Smooth muscle cell (in vitro differentiated cells): ENCODE data around the gene MTERF4. TPM values are rescaled to one million over a fixed set of nuclear protein-coding genes. Genes with fewer than 3 reads are reported as not detected.

Experiments
- DNase-seq: peaks from one replicate; lab custom pipeline; 2025; ENCODE audit not compliant: unreplicated experiment; lab: John Stamatoyannopoulos, UW
- H2AFZ ChIP-seq: fragments of 200-600 bp; sonication (generic); 2 replicates; pipeline ENCODE4 v1.6.0; 2016; ENCODE audit warnings: antibody characterized with exemption, low read depth, mild to moderate bottlenecking
- H3F3A ChIP-seq: fragments of 200-600 bp; sonication (generic); 2 replicates; pipeline ENCODE4 v1.6.0; 2017; ENCODE audit warnings: antibody characterized with exemption, low read depth
- H3K27ac ChIP-seq: fragments of 200-600 bp; sonication (generic); 2 replicates; pipeline ENCODE4 v1.5.1; 2016; ENCODE audit warnings: low read depth, mild to moderate bottlenecking
- H3K27me3 ChIP-seq: fragments of 200-600 bp; sonication (generic); 2 replicates; pipeline ENCODE4 v1.6.1; 2016; ENCODE audit warnings: low read depth, mild to moderate bottlenecking
- H3K36me3 ChIP-seq: fragments of 200-600 bp; sonication (generic); 2 replicates; pipeline ENCODE4 v1.5.1; 2016; ENCODE audit warnings: low read depth
- H3K4me1 ChIP-seq: fragments of 200-600 bp; sonication (generic); 2 replicates; pipeline ENCODE4 v1.5.1; 2016; ENCODE audit warnings: low read depth
- H3K4me2 ChIP-seq: fragments of 200-600 bp; sonication (generic); 2 replicates; pipeline ENCODE4 v1.6.0; 2016; ENCODE audit warnings: mild to moderate bottlenecking
- H3K4me3 ChIP-seq: fragments of 200-600 bp; sonication (generic); 2 replicates; pipeline ENCODE4 v1.5.1; 2016; ENCODE audit warnings: mild to moderate bottlenecking
- H3K79me2 ChIP-seq: fragments of 200-600 bp; sonication (generic); 2 replicates; pipeline ENCODE4 v1.6.0; 2016; ENCODE audit warnings: low read depth, mild to moderate bottlenecking
- H3K9ac ChIP-seq: fragments of 200-600 bp; sonication (generic); 2 replicates; pipeline ENCODE4 v1.6.0; 2016; ENCODE audit warnings: low read depth
- H3K9me3 ChIP-seq: fragments of 200-600 bp; sonication (generic); replicated peaks from 2 replicates; pipeline ENCODE4 v1.5.1; 2016; ENCODE audit warnings: low read depth
- H4K20me1 ChIP-seq: fragments of 200-600 bp; sonication (generic); 2 replicates; pipeline ENCODE4 v1.6.0; 2016; ENCODE audit warnings: low read depth
- CTCF ChIP-seq: fragments of 200-600 bp; sonication (generic); IDR thresholded peaks from 2 replicates; pipeline ENCODE4 v1.5.1; 2017; ENCODE audit warnings: borderline replicate concordance, mild to moderate bottlenecking, antibody characterized with exemption; ENCODE audit not compliant: insufficient read depth, poor library complexity, severe bottlenecking
- WGBS: methylation state at CpG from one replicate; pipeline ENCODE4 v1.1.7; 2016; ENCODE audit warnings: low lambda C conversion rate; 5-methylcytosine and 5-hydroxymethylcytosine counted together
- polyA plus RNA-seq: library from polyadenylated mRNA; unstranded; fragments of >200 nt; fragmentation: Nextera tagmentation; extraction: Ambion mirVana; gene quantifications from 2 replicates; pipeline ENCODE4 v1.2.1, GENCODE V29; 2016
- total RNA-seq: library from RNA; depleted of rRNA; stranded (reverse); fragments of >200 nt; gene quantifications from 2 replicates; pipeline ENCODE4 v1.2.3, GENCODE V29; 2014

MTERF4 gene
- total and polyA plus RNA-seq, 2 experiments from 2014 or later, result 13.7 to 27.3 TPM

GRCh38 chr2:241064802-241065354, 37.2 kb downstream of the MTERF4 start:
- Histone ChIP-seq H3K27ac (no peak overlapping the region), H2AFZ (no peak overlapping the region)
- no peak for TF ChIP-seq CTCF

DNA sequence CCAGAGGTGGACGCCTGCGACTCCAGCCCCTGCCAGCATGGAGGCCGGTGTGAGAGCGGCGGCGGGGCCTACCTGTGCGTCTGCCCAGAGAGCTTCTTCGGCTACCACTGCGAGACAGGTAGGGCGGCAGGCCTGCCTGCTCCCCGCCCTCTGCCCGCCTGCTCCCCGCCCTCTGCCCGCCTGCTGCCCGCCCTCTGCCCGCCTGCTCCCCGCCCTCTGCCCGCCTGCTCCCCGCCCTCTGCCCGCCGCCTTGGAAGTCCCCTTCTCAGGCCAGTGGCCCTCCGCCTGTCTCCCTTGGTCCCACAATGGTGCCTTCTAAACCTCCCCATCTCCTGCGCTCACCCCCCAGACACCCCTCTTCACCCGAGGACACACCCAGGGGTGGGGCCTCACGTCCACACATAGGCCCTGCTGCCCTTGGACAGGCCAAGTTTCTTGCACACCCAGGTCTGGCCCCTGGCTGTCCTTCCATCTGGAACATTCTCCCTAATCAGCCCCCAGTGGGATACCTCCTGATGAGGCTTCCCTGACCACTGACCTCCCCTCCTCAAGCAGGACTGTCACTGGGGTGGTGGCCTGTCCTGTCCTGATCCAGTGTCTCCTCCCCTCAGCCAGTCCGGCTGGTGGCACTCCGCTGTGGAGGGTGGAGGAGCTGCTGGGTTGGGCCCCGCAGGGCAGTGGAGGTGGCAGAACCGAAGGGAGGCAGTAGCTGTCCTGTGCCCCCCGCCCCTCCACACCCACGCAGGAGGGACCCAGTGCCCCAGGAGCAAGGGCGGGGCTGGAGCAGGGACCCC, 37.9 kb downstream of the MTERF4 start:
- WGBS, result 67% methylated on average over 10 of the region's 32 CpGs
- Histone ChIP-seq H3K4me3 (peak overlapping the region; percentile 23), H3K36me3 (no peaks in the 10 kb centered on the region)

More at GRCh38 chr2:241064802-241065354, 37.2 kb downstream of the MTERF4 start:
- Histone ChIP-seq H3K79me2 (no peaks in the 10 kb centered on the region), H3K27me3 (peaks cover 4% of the 10 kb centered on the region), H3F3A (no peaks in the 10 kb centered on the region), H4K20me1 (no peaks in the 10 kb centered on the region), H3K4me1 (no peaks in the 10 kb centered on the region), H3K9ac (no peak overlapping the region), H3K4me3 (no peak overlapping the region), H3K9me3 (no peaks in the 10 kb centered on the region), H3K4me2 (no peak overlapping the region), H3K36me3 (no peaks in the 10 kb centered on the region)
- WGBS, result 92% methylated on average over 22 of the region's 23 CpGs
- DNase-seq, result no peak

DNA sequence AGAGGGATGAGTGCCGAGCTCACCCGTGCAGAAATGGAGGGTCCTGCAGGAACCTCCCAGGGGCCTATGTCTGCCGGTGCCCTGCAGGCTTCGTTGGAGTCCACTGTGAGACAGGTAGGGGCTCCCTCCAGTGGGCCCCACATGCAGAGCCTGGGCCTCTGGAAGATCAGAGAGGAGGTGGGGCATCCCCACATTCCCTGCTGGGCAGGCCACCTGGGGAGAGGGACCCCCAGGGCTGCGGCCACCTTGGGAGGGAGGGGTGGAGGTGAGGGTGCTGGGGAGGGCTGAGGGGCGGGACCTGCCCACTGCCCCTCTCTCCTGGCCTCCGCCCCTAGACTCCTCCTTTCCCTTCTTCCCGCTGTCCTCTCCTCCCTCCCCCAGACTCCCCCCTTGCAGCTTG, 38.5 kb downstream of the MTERF4 start:
- Histone ChIP-seq H3K9me3 (no peaks in the 10 kb centered on the region), H4K20me1 (no peaks in the 10 kb centered on the region), H3K4me3 (peak overlapping the region; percentile 23), H2AFZ (no peak overlapping the region), H3F3A (no peaks in the 10 kb centered on the region), H3K79me2 (no peaks in the 10 kb centered on the region), H3K4me1 (no peaks in the 10 kb centered on the region), H3K36me3 (no peaks in the 10 kb centered on the region), H3K4me2 (peak overlapping the region; percentile 67), H3K27me3 (peaks cover 4% of the 10 kb centered on the region), H3K27ac (no peak overlapping the region), H3K9ac (no peak overlapping the region)
- 74% methylated on average over 4 of the region's 8 CpGs for WGBS
- no peak for DNase-seq
- TF ChIP-seq CTCF, result no peak

More for the DNA sequence above, 37.9 kb downstream of the MTERF4 start:
- H4K20me1 ChIP-seq, result no peaks in the 10 kb centered on the region
- TF ChIP-seq CTCF, result no peak
- no peak for DNase-seq
- H3K9me3 ChIP-seq, result no peaks in the 10 kb centered on the region
- H3K9ac ChIP-seq, result no peak overlapping the region
- H3K27ac ChIP-seq, result no peak overlapping the region
- H3K4me2 ChIP-seq, result peak overlapping the region; percentile 67
- H3F3A ChIP-seq, result no peaks in the 10 kb centered on the region
- H3K4me1 ChIP-seq, result no peaks in the 10 kb centered on the region
- H3K79me2 ChIP-seq, result no peaks in the 10 kb centered on the region
- H2AFZ ChIP-seq, result no peak overlapping the region
- H3K27me3 ChIP-seq, result peaks cover 4% of the 10 kb centered on the region
